Measurements from ENCODE around the gene NPC1. TPM values are rescaled to one million over a fixed set of nuclear protein-coding genes. Genes with fewer than 3 reads are reported as not detected.
A peak's percentile ranks its signal among the peaks of the same experiment; 100 is the strongest.

The NPC1 gene
- polyA plus RNA-seq, 1 donor (not counting 4 experiments of a cell fraction or from before 2014, with no cell fraction given): 49.9 TPM

GRCh38 chr18:23528580-23529472 lies 57.5 kb downstream of the NPC1 start:
- Histone ChIP-seq H4K20me1 (ENCODE audit: control insufficient read depth, extremely low read depth, insufficient read depth, low read length) (peaks cover 4% of the 10 kb centered on the region), H3K27me3 (ENCODE audit: control insufficient read depth, extremely low read depth, insufficient read depth, low read length) (no peaks in the 10 kb centered on the region), H3K4me3 (ENCODE audit: control insufficient read depth in 2 of 3, extremely low read depth in 1 of 3, insufficient read depth in 2 of 3, low read depth in 1 of 3, low read length in 3 of 3) (no peak overlapping the region), H3K79me2 (ENCODE audit: control insufficient read depth, insufficient read depth, low read length) (no peaks in the 10 kb centered on the region), H3K4me1 (ENCODE audit: control insufficient read depth, extremely low read depth, insufficient read depth, low read length) (peaks cover 12% of the 10 kb centered on the region), H2AFZ (ENCODE audit: control insufficient read depth, low read length) (no peak overlapping the region), H3K27ac (ENCODE audit: control insufficient read depth, insufficient read depth, low read length) (peak overlapping the region; percentile 43), H3K4me2 (ENCODE audit: control insufficient read depth, extremely low read depth, insufficient read depth, low read depth, low read length) (no peak overlapping the region), H3K9ac (ENCODE audit: control insufficient read depth, extremely low read depth, insufficient read depth, low read length) (no peak overlapping the region), H3K36me3 (ENCODE audit: control insufficient read depth in 2 of 2, extremely low read depth in 1 of 2, insufficient read depth in 2 of 2, low read length in 2 of 2) (peaks cover 34 to 56% of the 10 kb centered on the region in 2 experiments), H3K9me3 (ENCODE audit: control insufficient read depth, low read depth, low read length) (no peaks in the 10 kb centered on the region), H3K9me1 (ENCODE audit: control insufficient read depth, extremely low read depth, insufficient read depth, low read length) (no peaks in the 10 kb centered on the region)
- no peak for DNase-seq (ENCODE audit: low read depth, low spot score)
- dilution Hi-C loops (cut with MboI; ENCODE audit: extremely low pct_ligation_motif_present, low sequenced_read_pairs): no loop called here
- TF ChIP-seq EZH2 (IDR thresholded peaks at IDR 0.05; ENCODE audit: low read length): no peak
- TF ChIP-seq, protein P1, sequence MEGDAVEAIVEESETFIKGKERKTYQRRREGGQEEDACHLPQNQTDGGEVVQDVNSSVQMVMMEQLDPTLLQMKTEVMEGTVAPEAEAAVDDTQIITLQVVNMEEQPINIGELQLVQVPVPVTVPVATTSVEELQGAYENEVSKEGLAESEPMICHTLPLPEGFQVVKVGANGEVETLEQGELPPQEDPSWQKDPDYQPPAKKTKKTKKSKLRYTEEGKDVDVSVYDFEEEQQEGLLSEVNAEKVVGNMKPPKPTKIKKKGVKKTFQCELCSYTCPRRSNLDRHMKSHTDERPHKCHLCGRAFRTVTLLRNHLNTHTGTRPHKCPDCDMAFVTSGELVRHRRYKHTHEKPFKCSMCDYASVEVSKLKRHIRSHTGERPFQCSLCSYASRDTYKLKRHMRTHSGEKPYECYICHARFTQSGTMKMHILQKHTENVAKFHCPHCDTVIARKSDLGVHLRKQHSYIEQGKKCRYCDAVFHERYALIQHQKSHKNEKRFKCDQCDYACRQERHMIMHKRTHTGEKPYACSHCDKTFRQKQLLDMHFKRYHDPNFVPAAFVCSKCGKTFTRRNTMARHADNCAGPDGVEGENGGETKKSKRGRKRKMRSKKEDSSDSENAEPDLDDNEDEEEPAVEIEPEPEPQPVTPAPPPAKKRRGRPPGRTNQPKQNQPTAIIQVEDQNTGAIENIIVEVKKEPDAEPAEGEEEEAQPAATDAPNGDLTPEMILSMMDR (optimal IDR thresholded peaks at IDR 0.05 in 1 of 3, IDR thresholded peaks at IDR 0.05 in 1 of 3, conservative IDR thresholded peaks at IDR 0.05 in 1 of 3; ENCODE audit: extremely low read depth in 1 of 3, insufficient read depth in 2 of 3, low read length in 3 of 3): no peak
- FAIRE-seq: no peak

GRCh38 chr18:23526501-23527063 lies 59.7 kb downstream of the NPC1 start:
- Histone ChIP-seq H3K27ac (ENCODE audit: control insufficient read depth, insufficient read depth, low read length) (no peak overlapping the region), H3K9me3 (ENCODE audit: control insufficient read depth, low read depth, low read length) (no peaks in the 10 kb centered on the region), H3K9me1 (ENCODE audit: control insufficient read depth, extremely low read depth, insufficient read depth, low read length) (no peaks in the 10 kb centered on the region), H3K9ac (ENCODE audit: control insufficient read depth, extremely low read depth, insufficient read depth, low read length) (no peak overlapping the region), H3K27me3 (ENCODE audit: control insufficient read depth, extremely low read depth, insufficient read depth, low read length) (no peaks in the 10 kb centered on the region), H2AFZ (ENCODE audit: control insufficient read depth, low read length) (no peak overlapping the region), H3K79me2 (ENCODE audit: control insufficient read depth, insufficient read depth, low read length) (no peaks in the 10 kb centered on the region), H3K4me1 (ENCODE audit: control insufficient read depth, extremely low read depth, insufficient read depth, low read length) (peaks cover 12% of the 10 kb centered on the region), H3K4me2 (ENCODE audit: control insufficient read depth, extremely low read depth, insufficient read depth, low read depth, low read length) (no peak overlapping the region), H4K20me1 (ENCODE audit: control insufficient read depth, extremely low read depth, insufficient read depth, low read length) (peaks cover 4% of the 10 kb centered on the region), H3K4me3 (ENCODE audit: control insufficient read depth in 2 of 3, extremely low read depth in 1 of 3, insufficient read depth in 2 of 3, low read depth in 1 of 3, low read length in 3 of 3) (no peak overlapping the region), H3K36me3 (ENCODE audit: control insufficient read depth in 2 of 2, extremely low read depth in 1 of 2, insufficient read depth in 2 of 2, low read length in 2 of 2) (peaks cover 27 to 52% of the 10 kb centered on the region in 2 experiments)
- dilution Hi-C loops (cut with MboI; ENCODE audit: extremely low pct_ligation_motif_present, low sequenced_read_pairs): no loop called here
- DNase-seq (ENCODE audit: low read depth, low spot score): no peak
- TF ChIP-seq, protein P1 (optimal IDR thresholded peaks at IDR 0.05 in 1 of 3, IDR thresholded peaks at IDR 0.05 in 1 of 3, conservative IDR thresholded peaks at IDR 0.05 in 1 of 3; ENCODE audit: extremely low read depth in 1 of 3, insufficient read depth in 2 of 3, low read length in 3 of 3): no peak
- no peak for TF ChIP-seq EZH2 (IDR thresholded peaks at IDR 0.05; ENCODE audit: low read length)
- FAIRE-seq: no peak
